Motor neuron (in vitro differentiated cells): ENCODE data around the gene ATAD5. TPM values are rescaled to one million over a fixed set of nuclear protein-coding genes. Genes with fewer than 3 reads are reported as not detected.

ENCODE experiments used
- total RNA-seq, 8 experiments: library from RNA; unstranded; fragments of 300-600 nt; gene quantifications; 2 replicates each; pipeline versions ENCODE4 v1.2.3 to v1.2.4, GENCODE V29; 2022

The ATAD5 gene
- total RNA-seq, 8 experiments from 2014 or later: 0.51 to 12.4 (median 3.4) TPM

Other genes starting within 250 kb of the ATAD5 start
- gene CRLF3, start 7.3 kb upstream of the ATAD5 start, total RNA-seq: 10 to 100 TPM in 2 of 8 experiments, 1 to 10 TPM in 6; 5.7 to 31.0 (median 6.8) TPM
- gene TEFM, start 74.3 kb downstream of the ATAD5 start, total RNA-seq: 10 to 100 TPM; 10.0 to 43.2 (median 19.2) TPM
- gene ADAP2, start 90.0 kb downstream of the ATAD5 start, total RNA-seq: 1 to 10 TPM in 3 of 8 experiments, under 1 TPM in 4, not detected in 1; 0.54 to 4.1 (median 0.94) TPM
- gene RNF135, start 139.1 kb downstream of the ATAD5 start, total RNA-seq: 10 to 100 TPM in 2 of 8 experiments, 1 to 10 TPM in 3, under 1 TPM in 3; 0.11 to 14.3 (median 1.3) TPM